HG02840 (cell line): ENCODE data around the gene SCAANT1.

Experiments used
- ATAC-seq: cut with Tn5 transposase; IDR thresholded peaks from one replicate; pipeline ENCODE4 v1.9.1; 2021; ENCODE audit warnings: mild to moderate bottlenecking, moderate library complexity, moderate number of reproducible peaks; ENCODE audit not compliant: unreplicated experiment, low FRiP score

SCAANT1 gene

DNA sequence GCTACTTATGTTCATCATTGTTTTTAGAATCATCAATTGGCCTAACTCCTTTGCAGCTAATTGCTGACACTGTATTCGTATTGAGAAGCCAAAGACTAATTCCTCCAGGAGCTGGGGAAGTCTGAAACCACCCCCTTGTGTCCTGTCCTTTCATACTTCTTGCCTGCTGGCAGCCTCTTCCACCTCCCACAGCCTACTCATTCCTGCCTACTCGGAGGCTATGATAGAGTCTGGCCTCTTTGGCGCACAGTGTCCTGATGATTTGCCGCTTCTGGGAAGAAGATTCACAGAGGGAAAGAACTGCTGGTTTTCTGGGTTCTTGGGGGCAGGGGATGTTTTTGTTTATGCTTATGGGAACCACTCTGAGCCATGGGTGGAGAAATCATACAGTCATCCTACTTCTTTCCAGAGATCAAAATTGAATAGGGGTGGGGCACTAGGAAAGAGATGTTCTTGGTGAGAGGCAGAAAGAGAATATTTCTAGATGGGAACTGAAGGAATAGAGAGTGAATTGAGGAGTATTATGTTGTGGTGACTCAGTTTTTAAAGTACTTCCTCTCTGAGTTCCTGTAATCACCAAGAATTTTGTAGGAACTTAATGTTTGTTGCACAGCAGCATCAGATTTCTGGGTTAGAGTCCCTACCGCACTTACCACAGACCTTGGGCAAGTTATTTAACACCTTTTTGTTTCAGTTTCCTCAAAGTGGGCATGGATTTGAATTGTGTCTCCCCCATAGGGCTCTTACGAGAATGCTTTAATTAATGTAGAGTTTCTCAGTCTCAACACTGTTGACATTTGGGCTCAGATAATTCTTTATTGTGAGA, 22.1 kb upstream of the SCAANT1 start:
- no peak for ATAC-seq

DNA sequence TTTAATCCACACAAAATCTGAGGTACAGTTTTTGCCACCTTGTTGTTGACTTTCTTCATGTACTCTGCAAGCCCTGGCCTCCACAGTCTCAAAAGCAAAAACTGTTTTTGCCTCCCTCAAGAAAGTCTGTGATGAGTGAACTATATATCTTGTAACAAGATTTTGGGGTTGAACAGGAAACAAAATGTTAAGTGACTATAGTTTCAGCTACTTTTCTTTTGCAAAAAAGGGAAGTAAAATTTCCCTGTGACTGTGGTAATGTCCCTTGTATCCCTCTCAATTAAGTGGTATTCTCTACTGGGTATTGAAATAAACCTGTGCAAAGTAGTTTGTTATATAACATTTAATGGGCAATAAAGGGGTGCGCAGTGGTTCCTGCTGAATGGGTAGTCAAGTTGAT, 21.3 kb upstream of the SCAANT1 start:
- peak; percentile 65 for ATAC-seq

DNA sequence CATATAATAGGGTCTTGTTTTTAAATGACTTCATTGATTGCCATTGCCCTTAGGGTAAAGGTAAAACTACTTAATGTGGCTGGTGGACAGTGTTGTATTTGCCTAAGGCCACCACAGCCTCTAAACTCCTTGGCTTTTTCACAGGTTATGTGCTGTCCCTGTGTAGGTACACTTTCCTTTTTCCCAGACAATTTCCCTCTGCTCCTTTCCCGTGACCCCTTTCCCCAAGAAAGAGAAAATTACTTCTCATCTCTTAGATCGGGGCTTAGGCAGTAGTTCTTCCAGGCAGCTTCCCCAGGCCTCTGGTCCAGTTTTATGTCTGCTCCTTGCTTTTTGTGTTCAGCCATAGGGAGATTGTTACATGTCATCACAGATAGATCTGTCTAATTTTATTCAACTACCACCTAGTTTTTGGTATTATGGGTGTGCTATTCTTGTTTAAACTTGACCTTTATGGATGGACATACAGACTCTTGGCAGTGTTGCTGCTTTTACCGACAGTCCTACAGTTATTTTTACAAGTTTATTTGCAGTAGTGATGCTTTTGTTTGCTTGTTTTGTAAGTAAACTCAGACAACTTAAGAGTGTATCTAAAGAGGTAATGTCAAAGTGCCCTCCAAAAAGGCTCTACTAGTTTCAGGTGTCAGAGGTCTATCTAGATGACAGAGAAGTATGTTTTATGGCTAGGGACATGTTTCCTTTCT, 20.5 kb upstream of the SCAANT1 start:
- ATAC-seq = no peak

DNA sequence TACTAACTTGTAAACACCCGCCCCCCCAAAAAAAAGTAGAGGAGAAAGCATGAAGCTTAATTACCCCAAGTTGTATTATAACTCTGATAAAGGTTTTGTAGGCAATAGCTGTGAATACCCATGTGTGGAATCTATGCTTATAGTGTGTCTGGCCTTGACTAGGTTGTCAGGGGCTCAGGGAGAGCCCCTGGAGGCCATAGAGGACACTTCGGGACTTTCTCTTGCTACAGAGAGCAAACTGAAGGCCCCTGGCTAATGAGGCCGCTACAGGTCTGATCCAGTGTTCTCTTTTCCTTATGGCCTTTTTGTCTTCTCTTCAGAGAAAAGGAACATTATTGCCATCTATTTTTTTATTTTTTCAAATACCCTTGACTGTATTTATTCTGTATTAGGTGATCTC, 19.1 kb upstream of the SCAANT1 start:
- ATAC-seq = no peak

DNA sequence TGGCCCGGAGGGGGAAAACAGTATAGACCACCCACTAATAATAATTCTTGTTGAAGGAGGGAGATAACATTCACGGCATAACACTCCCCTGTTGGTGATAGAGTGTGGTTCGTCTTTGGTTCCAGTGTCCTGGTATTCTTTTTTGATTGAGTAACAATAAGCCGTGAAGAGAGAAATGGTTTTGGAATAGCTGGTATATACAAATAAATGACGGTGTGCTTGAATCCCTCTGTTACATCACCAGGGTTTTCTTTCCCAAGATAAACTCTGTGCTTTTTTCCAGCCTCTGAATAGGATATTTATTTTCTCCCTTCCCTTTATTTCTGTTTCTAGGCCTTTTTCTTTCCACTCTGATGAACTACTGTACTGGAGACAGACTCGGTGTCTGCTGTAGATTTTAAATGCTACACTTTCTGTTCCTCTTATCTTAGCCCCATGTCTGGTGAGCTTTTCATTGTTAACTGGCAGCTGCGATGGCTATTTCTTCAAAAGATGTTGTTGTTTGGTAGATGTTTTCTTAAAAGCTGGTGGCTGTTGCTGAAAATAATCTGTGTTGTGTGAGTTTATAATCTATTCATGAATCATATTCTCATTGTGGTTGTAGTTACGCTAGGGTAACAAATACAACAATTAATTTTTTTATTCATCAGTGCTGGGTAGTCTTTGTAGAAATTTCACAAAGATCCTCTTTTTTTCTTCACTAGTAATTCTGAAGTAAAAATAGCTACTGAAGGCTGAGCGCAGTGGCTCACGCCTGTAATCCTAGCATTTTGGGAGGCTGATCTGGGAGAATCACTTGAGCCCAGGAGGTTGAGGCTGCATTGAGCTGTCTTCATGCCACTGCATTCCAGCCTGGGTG, 15.5 kb upstream of the SCAANT1 start:
- ATAC-seq = peak; percentile 83

DNA sequence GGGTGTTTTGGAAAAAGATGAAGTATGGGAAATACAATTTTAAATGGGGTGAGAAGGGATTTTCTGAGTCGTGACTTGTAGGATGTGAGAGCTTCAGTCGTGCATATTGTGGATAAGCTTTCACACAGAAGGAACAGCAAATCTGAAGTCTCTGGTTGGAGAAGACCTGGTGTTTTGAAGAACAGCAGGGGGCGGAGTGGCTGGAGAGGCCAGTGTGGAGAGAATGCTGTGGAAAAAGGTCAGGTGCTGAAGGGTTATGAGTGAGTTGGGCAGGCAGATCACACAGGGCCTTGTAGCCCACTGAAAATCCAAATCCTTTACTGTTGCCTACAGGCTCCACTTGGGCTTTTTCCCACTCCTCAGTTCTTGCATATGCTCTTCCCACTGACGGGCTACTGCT, 14.1 kb upstream of the SCAANT1 start:
- ATAC-seq = no peak

DNA sequence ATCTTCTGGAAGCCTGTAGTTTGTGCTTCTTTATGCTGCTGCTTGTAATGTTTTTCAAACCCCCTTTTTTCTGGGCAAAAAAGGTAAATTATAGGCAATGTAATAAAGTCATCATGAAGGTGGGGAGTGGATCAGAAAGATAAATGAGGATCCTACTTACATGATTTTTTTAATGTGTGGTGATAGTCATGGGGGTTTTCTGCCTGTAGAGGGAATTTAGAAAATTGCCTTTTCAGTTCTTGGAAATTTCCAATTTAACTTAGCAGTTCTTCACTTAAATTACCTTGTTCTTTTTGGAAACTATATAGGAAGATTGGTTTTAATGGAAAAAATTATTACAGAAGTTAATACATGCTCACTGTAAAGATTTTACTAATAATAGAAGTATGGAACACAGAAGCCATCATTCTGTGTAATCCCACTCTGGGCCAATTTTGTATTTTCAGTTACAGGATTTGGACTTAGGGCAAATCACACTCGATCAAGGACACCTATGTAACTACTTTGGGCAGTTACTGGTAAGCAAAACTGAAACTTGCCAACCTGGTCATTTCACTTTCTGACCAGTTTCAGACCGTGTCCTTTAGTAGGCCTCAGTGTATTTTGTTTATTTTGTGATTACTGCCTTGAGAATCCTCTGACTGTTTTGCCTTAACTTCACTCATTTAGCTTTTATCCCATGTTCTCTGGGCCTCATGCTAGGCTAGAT, 10.5 kb upstream of the SCAANT1 start:
- ATAC-seq = no peak

DNA sequence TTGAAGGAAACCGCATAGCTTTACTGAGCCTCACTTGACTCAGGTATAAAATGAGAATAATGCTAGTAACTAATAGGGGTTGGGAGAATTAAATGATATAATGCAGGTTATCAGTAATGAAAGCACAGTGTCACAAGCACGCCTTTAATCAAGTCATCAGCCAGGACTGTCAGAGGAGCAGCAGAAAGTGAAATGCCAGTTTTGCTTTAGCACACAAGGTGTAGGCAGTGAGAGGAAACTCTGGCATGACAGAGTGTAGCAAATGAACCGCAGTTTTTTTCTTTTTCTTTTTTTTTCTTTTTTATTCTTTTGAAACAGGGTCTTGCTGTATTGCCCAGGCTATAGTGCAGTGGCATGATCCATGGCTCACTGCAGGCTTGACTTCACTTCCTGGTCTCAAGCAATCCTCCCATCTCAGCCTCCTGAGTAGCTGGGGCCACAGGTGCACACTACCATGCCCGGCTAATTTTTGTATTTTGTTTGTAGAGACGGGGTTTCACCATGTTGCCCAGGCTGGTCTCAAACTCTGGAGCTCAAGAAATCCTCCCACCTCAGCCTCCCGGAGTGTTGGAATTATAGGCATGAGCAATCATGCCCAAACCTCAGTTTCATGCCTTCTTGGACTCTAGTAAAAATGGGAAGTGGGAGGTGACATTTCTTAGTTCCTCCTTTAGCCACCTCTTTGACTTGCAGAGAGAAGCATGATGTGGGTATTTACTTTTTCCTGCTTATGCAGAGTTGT, 9.7 kb upstream of the SCAANT1 start:
- ATAC-seq = peak; percentile 78

DNA sequence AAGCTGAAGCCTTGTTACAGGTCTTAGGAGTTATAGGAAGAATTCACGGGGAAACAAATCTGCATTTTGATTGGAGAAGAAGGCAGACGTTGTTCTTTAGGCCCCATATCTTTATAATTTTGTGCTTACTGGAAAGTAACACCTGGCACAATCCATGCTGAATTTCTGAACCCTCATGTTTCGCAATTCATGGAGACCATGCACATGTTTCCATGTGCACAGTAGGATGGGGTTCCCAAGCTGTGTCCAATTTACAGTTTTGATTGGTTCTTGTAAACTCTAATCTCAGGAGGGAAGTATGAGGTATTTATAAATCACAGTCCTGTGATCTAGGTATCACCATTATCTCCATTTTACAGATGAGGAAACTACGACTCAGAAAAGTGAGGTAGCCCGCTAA, 7.8 kb upstream of the SCAANT1 start:
- no peak for ATAC-seq

DNA sequence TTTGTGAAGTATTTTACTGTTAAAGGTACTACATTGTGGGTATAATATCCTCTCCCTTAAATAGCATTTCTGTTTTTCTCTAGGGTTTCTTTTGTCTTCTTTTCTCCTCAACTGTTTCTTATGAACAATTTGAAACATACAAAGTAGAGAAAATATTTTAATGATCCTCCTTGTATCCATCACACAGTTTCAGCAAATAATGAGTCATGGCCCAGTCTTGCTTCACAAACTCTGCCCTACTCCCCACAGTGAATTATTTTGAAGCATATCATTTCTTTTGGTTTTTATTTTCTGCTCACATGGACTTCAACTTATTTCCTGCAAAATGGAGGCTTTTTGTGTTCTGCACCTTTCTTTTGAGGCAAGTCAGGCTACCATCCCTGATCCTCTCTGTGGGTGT, 6.1 kb upstream of the SCAANT1 start:
- no peak for ATAC-seq

DNA sequence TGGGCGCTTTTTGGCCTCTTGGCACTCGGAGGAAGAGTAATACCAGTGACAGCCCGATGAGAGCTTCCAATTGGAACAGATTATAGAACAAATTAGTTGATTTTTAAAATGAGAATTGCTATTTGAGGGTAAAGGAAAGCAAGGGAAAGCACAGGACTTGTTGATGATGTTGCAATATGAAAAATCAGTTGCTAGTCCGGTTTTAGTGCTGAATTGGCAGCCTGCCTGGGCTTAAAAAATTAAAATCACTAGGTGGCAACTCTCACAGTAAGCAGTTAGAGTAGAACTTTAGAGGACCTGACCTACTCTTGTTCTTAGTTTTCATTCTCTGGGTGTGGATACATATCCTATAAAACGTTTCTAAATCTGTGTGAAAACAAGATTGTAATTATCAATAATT, 2.1 kb upstream of the SCAANT1 start:
- no peak for ATAC-seq

DNA sequence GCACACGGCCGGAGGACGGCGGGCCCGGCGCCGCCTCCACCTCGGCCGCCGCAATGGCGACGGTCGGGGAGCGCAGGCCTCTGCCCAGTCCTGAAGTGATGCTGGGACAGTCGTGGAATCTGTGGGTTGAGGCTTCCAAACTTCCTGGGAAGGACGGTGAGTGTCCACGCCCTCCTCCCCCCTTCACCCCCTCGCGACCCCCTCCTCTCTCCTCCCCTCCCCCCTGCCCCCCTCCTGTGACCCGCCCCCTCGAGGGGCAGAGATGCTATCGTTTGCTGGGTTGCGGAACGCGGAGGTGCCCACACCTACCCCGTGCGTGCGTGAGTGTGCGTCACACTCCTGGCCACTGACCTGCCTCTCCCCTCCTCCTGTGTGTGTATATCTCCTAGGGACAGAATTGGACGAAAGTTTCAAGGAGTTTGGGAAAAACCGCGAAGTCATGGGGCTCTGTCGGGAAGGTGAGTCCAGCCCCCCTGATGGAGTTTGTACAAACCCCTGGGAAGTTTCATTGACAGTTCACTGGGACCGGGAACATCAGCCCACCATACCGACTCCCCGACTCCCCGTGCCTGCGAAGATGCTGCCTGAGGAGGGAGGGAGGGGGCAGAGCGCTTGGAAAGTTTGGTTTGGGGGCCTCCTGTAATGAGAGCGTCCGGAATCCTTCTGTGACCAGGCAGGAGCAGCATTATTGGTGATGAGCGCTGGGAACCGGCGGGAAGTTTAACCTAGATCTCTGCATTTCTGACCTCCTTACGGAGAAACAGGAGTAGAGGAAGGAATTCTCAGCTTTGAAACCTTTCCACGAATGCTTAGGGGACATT, 795 bp upstream of the SCAANT1 start:
- no peak for ATAC-seq

DNA sequence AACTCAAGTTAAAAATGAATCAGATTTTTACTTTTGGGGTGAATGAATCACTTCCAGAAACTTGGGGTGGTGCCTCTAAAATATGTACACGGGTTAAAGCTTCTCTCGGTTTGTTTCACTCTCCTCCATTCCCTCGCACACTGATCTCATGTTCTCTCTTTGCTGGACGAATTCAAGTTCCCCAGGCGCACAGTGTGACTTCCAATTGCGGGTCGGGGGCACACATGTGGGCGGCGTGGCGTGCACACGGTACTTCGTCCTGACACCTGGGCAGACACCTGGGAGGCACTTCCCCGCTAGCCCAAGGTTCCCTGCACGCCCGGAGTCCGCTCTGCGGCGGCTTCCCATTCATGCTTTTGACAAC, 692 bp downstream of the SCAANT1 start:
- peak; percentile 24 for ATAC-seq

DNA sequence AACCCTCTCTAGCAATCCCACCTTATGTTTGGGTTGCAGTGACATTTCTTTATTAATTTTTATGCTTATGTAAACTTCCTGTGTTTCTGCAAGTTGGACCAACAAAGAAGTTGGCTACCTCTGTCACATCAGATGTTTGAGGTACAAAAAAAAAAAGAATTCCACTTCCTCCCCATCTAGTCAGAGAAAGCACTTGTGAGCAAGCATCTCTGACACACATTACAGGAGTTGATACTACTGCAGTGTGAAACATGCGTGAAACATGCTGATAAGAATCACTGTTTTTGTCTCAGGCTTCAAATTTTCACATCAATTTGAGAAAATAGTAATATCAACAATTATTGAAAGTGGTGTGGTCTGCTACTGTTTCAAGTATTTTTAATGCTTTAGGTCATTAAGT, 1.3 kb downstream of the SCAANT1 start:
- no peak for ATAC-seq

DNA sequence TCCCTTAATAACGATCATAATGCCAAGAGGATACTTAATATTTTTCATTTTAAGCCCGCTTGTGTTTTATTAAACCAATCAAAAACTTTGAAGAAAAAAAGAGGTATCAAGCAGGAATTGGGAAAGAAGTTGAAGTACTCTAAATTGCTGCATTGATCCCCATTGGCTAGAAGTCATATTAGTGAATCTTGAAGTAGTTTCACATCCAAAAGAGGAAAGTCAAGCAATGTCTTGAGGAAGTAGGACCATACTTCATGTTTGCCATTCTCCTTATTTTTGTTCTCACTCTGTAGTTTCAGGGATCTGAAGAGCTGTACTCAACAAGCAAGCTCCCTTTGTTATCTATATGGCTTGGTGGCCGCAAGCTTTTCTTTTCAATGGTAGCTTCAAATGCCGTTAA, 2.2 kb downstream of the SCAANT1 start:
- no peak for ATAC-seq

DNA sequence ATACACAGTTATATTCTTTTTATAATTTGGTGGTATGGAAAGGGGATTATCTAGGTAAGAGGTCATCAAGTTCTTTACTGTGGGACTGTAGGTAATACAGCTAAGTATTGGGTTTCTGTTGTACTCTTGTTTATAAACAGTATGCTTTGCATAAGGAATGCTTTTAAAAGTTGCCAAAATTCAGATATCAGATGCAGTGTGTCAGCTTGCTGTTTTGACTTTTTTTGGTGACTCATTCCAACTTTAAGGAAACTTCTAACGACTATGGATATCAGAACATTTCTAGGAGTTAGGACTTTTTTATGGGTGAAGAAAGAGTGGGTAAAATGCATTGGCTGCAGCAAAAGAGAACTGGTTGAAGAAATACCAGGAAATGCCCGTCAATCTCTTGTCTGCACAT, 2.8 kb downstream of the SCAANT1 start:
- ATAC-seq = no peak

DNA sequence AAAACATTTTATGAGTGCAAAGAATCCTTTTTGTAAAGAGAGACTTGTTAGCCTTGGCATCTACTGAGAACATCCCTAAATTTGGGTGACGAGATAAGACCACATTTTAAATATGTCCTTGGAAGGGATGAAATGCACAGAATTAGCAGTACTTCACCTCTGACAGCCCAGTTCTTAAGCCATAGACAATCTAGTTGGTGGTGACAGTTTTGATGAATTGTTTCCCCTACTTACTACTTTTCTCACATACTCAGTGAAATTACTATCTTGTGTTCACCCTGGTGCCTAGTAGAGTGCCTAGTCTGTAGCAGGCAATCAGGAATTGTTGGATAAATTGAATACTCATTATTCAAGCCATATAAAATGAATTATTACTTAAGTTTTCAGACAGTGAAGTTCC, 3.4 kb downstream of the SCAANT1 start:
- no peak for ATAC-seq

DNA sequence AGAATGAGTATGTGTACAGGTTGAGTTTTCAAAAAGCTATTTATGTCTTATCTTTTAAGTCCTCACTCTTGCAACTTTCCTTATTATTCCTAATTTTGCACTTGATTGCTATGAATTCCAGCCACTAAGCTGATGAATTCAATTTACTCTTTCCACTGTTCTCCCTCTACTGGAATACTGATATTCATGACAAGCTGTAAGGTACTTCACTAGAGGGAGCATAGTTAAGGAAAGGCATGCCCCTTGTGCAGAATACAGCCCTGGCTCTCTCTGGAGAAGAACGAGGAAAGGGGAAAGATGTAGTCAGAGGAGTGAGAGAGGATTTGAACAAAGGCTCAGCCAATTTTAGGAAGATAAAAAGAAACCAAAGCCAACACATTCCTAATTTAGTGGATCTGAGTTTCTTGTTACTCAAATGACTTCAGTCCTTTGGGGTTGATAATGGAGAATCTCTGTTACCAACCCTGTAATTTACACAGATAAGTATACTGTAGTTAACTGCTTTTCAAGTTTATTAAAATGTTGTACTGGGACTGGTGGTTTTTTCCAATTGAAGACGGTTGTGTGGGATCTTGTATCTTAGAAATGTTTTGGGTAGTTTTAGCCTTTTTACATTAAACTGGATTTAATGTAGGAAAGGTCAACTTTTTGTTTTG, 4.0 kb downstream of the SCAANT1 start:
- ATAC-seq = no peak
